Cortex of kidney (tissue), 1 donor: ENCODE data around the gene DNAH17.

Source experiments
- DNase-seq: peaks from one replicate; lab custom pipeline; 2025; lab: John Stamatoyannopoulos, UW

DNAH17 gene

GRCh38 chr17:78572239-78573205, 4.7 kb downstream of the DNAH17 start:
- DNase-seq: no peak

- DNase-seq: no peak
Measured at GRCh38 chr17:78571329-78571728, 5.9 kb downstream of the DNAH17 start.

GRCh38 chr17:78568494-78569115, 8.6 kb downstream of the DNAH17 start:
- DNase-seq: no peak

- no peak for DNase-seq
Measured at GRCh38 chr17:78567991-78568390, 9.2 kb downstream of the DNAH17 start.

- DNase-seq: no peak
Measured at GRCh38 chr17:78566947-78567346, 10.2 kb downstream of the DNAH17 start.

GRCh38 chr17:78563189-78564145, 13.7 kb downstream of the DNAH17 start:
- no peak for DNase-seq

- DNase-seq: no peak
Measured at GRCh38 chr17:78562734-78563133, 14.5 kb downstream of the DNAH17 start.

- DNase-seq: no peak
Measured at GRCh38 chr17:78561166-78561565, 16.0 kb downstream of the DNAH17 start.

GRCh38 chr17:78560731-78561130, 16.5 kb downstream of the DNAH17 start:
- DNase-seq: no peak

GRCh38 chr17:78559749-78560368, 17.3 kb downstream of the DNAH17 start:
- DNase-seq: no peak

- DNase-seq: no peak
Measured at GRCh38 chr17:78558989-78559388, 18.2 kb downstream of the DNAH17 start.

- no peak for DNase-seq
Measured at GRCh38 chr17:78558181-78558850, 18.9 kb downstream of the DNAH17 start.

GRCh38 chr17:78557598-78558039, 19.6 kb downstream of the DNAH17 start:
- DNase-seq: no peak

GRCh38 chr17:78556812-78557211, 20.4 kb downstream of the DNAH17 start:
- DNase-seq: no peak

- no peak for DNase-seq
Measured at GRCh38 chr17:78555746-78556401, 21.3 kb downstream of the DNAH17 start.

- no peak for DNase-seq
Measured at GRCh38 chr17:78550464-78550863, 26.7 kb downstream of the DNAH17 start.

GRCh38 chr17:78548725-78549124, 28.5 kb downstream of the DNAH17 start:
- no peak for DNase-seq

GRCh38 chr17:78547035-78547434, 30.2 kb downstream of the DNAH17 start:
- no peak for DNase-seq

GRCh38 chr17:78546476-78546875, 30.7 kb downstream of the DNAH17 start:
- DNase-seq: no peak
